Suprapubic skin (tissue), 4 donors: Measurements from ENCODE around the gene KIF19.
A peak's percentile ranks its signal among the peaks of the same experiment; 100 is the strongest.

Source experiments
- CTCF ChIP-seq, 2 donors: fragments of 200-600 bp in 1 of 2; fragments of 450-650 bp in 1 of 2; sonication (generic) in 1 of 2; IDR thresholded peaks; one replicate each; pipeline ENCODE4 v1.5.1; 2016 to 2019; ENCODE audit warnings: antibody characterized with exemption in 2 of 2, mild to moderate bottlenecking in 1 of 2, moderate library complexity in 1 of 2
- POLR2A ChIP-seq, 2 donors: fragments of 450-650 bp; IDR thresholded peaks; one replicate each; pipeline ENCODE4 v1.6.1; 2017; ENCODE audit warnings: antibody characterized with exemption in 2 of 2, mild to moderate bottlenecking in 2 of 2, moderate library complexity in 2 of 2
- POLR2AphosphoS5 ChIP-seq, 3 donors: sonication (generic); formaldehyde crosslinking; IDR thresholded peaks; one replicate each; pipeline ENCODE4 v1.6.1; 2017; ENCODE audit warnings: antibody characterized with exemption in 3 of 3

- TF ChIP-seq CTCF (IDR thresholded peaks at IDR 0.05), result peak; percentile 72 to 95
- TF ChIP-seq POLR2A (IDR thresholded peaks at IDR 0.05), result no peak
- no peak for TF ChIP-seq POLR2AphosphoS5 (IDR thresholded peaks at IDR 0.05)
These were observed 42.5 kb downstream of the KIF19 start for GRCh38 chr17:74368341-74369081.
